Endothelial cell of umbilical vein (primary cell): ENCODE data around the gene ZNF365.

Experiments
- EZH2 ChIP-seq: IDR thresholded peaks from 2 replicates; pipeline ENCODE4 v1.6.1; 2012; ENCODE audit warnings: borderline replicate concordance, low read depth, mild to moderate bottlenecking, moderate library complexity, low read length, inconsistent platforms; ENCODE audit not compliant: severe bottlenecking
- FOS ChIP-seq: IDR thresholded peaks from 2 replicates; pipeline ENCODE4 v1.6.1; 2011; ENCODE audit warnings: mild to moderate bottlenecking, low read length, moderate library complexity, borderline replicate concordance; ENCODE audit not compliant: insufficient read depth
- JUN ChIP-seq: IDR thresholded peaks from 2 replicates; pipeline ENCODE4 v1.6.1; 2011; ENCODE audit warnings: borderline replicate concordance, low read depth; ENCODE audit not compliant: insufficient read length, insufficient read depth
- MYC ChIP-seq: IDR thresholded peaks from one replicate; pipeline ENCODE4 v1.6.1; 2011; ENCODE audit warnings: mild to moderate bottlenecking, low read depth, low read length
- POLR2A ChIP-seq: IDR thresholded peaks from 2 replicates; pipeline ENCODE4 v1.6.1; 2012; ENCODE audit warnings: low read depth, mild to moderate bottlenecking, control low read depth, low read length
- POLR2AphosphoS5 ChIP-seq: IDR thresholded peaks from 2 replicates; pipeline ENCODE4 v1.6.1; 2012; ENCODE audit warnings: low read depth, mild to moderate bottlenecking, control low read depth, low read length, moderate library complexity; ENCODE audit not compliant: insufficient read depth
- TF ChIP-seq, protein P1 (sequence below), 2 donors: IDR thresholded peaks; 1 replicate in 1 of 2; 2 replicates in 1 of 2; pipeline ENCODE4 v1.5.1; 2011; ENCODE audit warnings: low read length in 2 of 2, mild to moderate bottlenecking in 2 of 2, moderate library complexity in 2 of 2, control low read depth in 1 of 2, inconsistent platforms in 1 of 2, low read depth in 1 of 2; ENCODE audit not compliant: insufficient read depth in 1 of 2; ENCODE audit errors: extremely low read depth in 1 of 2
- TF ChIP-seq, protein P2 (sequence below): IDR thresholded peaks from 2 replicates; pipeline ENCODE4 v1.6.1; 2011; ENCODE audit not compliant: insufficient read depth, insufficient read length

DNA sequence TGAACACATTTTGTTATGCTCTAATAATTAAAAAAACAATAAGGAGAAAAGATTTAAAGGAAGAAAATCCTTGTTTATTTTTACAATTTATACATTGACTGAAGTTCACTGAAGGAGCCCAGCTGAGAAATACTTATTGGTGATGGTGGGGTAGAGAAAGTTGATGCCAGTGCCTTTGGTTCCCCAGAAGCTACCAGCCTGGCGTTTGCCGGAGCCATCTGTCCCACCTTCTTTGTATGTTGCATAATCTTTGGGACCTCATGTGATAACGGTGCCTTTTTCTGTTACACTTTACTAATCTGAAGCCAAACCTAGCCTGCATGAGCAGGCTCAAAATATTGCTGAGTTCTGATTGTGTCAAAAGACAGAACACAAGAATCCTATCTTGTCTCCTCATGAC is 22.7 kb downstream of the ZNF365 start:
- TF ChIP-seq, protein P1, sequence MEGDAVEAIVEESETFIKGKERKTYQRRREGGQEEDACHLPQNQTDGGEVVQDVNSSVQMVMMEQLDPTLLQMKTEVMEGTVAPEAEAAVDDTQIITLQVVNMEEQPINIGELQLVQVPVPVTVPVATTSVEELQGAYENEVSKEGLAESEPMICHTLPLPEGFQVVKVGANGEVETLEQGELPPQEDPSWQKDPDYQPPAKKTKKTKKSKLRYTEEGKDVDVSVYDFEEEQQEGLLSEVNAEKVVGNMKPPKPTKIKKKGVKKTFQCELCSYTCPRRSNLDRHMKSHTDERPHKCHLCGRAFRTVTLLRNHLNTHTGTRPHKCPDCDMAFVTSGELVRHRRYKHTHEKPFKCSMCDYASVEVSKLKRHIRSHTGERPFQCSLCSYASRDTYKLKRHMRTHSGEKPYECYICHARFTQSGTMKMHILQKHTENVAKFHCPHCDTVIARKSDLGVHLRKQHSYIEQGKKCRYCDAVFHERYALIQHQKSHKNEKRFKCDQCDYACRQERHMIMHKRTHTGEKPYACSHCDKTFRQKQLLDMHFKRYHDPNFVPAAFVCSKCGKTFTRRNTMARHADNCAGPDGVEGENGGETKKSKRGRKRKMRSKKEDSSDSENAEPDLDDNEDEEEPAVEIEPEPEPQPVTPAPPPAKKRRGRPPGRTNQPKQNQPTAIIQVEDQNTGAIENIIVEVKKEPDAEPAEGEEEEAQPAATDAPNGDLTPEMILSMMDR (IDR thresholded peaks at IDR 0.05; ENCODE audit: extremely low read depth in 1 of 2, insufficient read depth in 1 of 2, low read depth in 1 of 2, low read length in 2 of 2), result no peak
- TF ChIP-seq POLR2A, result no peak
- TF ChIP-seq POLR2AphosphoS5, result no peak
- TF ChIP-seq, protein P2, sequence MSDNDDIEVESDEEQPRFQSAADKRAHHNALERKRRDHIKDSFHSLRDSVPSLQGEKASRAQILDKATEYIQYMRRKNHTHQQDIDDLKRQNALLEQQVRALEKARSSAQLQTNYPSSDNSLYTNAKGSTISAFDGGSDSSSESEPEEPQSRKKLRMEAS, result no peak
- no peak for TF ChIP-seq EZH2
- TF ChIP-seq JUN, result no peak
- no peak for TF ChIP-seq MYC
- TF ChIP-seq FOS, result no peak
